ENCODE measurements around the gene PFDN4.

The PFDN4 gene

GRCh38 chr20:54268941-54269340, 61.1 kb downstream of the PFDN4 start:
- no peak for DNase-seq (ENCODE audit: low read depth)
